ENCODE measurements around the gene SRP68. TPM values are rescaled to one million over a fixed set of nuclear protein-coding genes. Genes with fewer than 3 reads are reported as not detected.

The SRP68 gene
- total RNA-seq, 2 experiments from 2014 or later: 151 to 174 TPM

GRCh38 chr17:76013377-76013932, 58.9 kb downstream of the SRP68 start:
- peaks cover 3% of the 10 kb centered on the region for H3K4me1 Mint-ChIP-seq
- ChIA-PET CTCF (interaction anchor here (0.6 to 10.4 kb wide), 44 partner anchors 9 to 401 kb away, joined by 3 to 139 read pairs (median 4); partner anchors contain the start of genes CDK3, EXOC7, GALR2 and MRPL38), POLR2A (interaction anchor here (0.6 kb wide), 1 partner anchor 29 kb away, joined by 3 read pairs; no protein-coding TSS in a partner anchor)
- DNase-seq: no peak
- no peak overlapping the region for H3K4me3 Mint-ChIP-seq
- H3K27me3 Mint-ChIP-seq: no peaks in the 10 kb centered on the region
- ATAC-seq: no peak
- H3K36me3 Mint-ChIP-seq (ENCODE audit: low read depth): no peaks in the 10 kb centered on the region
- intact Hi-C loops (cut with DNase I, micrococcal nuclease): loop anchor here in 1 of 2 experiments (5.0 kb wide), 2 partner anchors 64 to 289 kb away; partner anchors contain the start of gene ZACN
- no peaks in the 10 kb centered on the region for H3K9me3 Mint-ChIP-seq (ENCODE audit: low read depth)
- H3K27ac Mint-ChIP-seq: no peak overlapping the region

DNA sequence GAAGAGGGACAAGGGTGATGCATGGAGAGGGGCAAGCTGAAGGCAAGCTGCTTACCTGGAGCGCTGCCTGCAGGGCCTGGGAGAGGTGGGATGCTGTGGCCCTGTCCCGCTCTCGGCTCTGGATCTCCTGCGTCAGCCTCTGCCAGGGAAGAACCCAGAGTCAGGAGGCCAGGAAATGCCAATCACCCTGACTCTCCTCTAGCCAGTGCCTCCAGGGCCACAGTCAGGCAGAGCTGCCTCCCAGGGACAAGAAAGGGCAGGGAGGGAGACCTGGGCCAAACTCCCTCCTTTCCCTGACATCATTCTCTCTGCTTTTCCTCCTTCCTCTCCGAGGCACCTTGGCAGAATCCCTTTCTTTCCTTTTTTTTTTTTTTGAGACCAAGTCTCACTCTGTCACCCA, 60.4 kb downstream of the SRP68 start:
- DNase-seq (no peak), ATAC-seq (no peak)
- H3K4me3 Mint-ChIP-seq: no peak overlapping the region
- H3K9me3 Mint-ChIP-seq (ENCODE audit: low read depth): no peaks in the 10 kb centered on the region
- no peaks in the 10 kb centered on the region for H3K36me3 Mint-ChIP-seq (ENCODE audit: low read depth)
- POLR2A ChIA-PET: interaction anchor here (0.5 kb wide), 1 partner anchor 329 kb away, joined by 5 read pairs; no protein-coding TSS in a partner anchor
- H3K4me1 Mint-ChIP-seq: peaks cover 3% of the 10 kb centered on the region
- intact Hi-C loops (cut with DNase I, micrococcal nuclease): loop anchor here in 1 of 2 experiments (5.0 kb wide), 2 partner anchors 65 to 290 kb away; partner anchors contain the start of gene ZACN
- no peaks in the 10 kb centered on the region for H3K27me3 Mint-ChIP-seq
- CTCF ChIA-PET: interaction anchor here (1.0 to 10.4 kb wide), 6 partner anchors 8 to 291 kb away, joined by 3 to 139 read pairs (median 4); partner anchors contain the start of gene CDK3
- H3K27ac Mint-ChIP-seq: no peak overlapping the region

GRCh38 chr17:76009969-76010661, 62.2 kb downstream of the SRP68 start:
- Mint-ChIP-seq H3K4me1 (peaks cover 3% of the 10 kb centered on the region), H3K27me3 (no peaks in the 10 kb centered on the region), H3K36me3 (ENCODE audit: low read depth) (no peaks in the 10 kb centered on the region), H3K27ac (no peak overlapping the region), H3K9me3 (ENCODE audit: low read depth) (no peaks in the 10 kb centered on the region), H3K4me3 (no peak overlapping the region)
- no peak for DNase-seq
- ChIA-PET POLR2A (interaction anchor here (0.5 kb wide), 1 partner anchor 107 kb away, joined by 4 read pairs; no protein-coding TSS in a partner anchor), CTCF (interaction anchor here (0.6 to 10.4 kb wide), 9 partner anchors 9 to 270 kb away, joined by 3 to 139 read pairs (median 5); partner anchors contain the start of gene CDK3)
- no peak for ATAC-seq
- intact Hi-C loops (cut with DNase I, micrococcal nuclease): loop anchor here (5.0 kb wide), 3 partner anchors 67 to 292 kb away; partner anchors contain the start of gene ZACN (in 1 of the 2)

- intact Hi-C loops (cut with DNase I, micrococcal nuclease): loop anchor here in 1 of 2 experiments (5.0 kb wide), 1 partner anchor 247 kb away; no protein-coding TSS in a partner anchor
- H3K4me1 Mint-ChIP-seq: peaks cover 3% of the 10 kb centered on the region
- H3K4me3 Mint-ChIP-seq: no peak overlapping the region
- ChIA-PET POLR2A (no interaction called here), CTCF (interaction anchor here (0.6 to 10.4 kb wide), 8 partner anchors 9 to 169 kb away, joined by 3 to 139 read pairs (median 4); partner anchors contain the start of gene CDK3)
- ATAC-seq (no peak), DNase-seq (no peak)
- no peak overlapping the region for H3K27ac Mint-ChIP-seq
- H3K36me3 Mint-ChIP-seq (ENCODE audit: low read depth): no peaks in the 10 kb centered on the region
- no peaks in the 10 kb centered on the region for H3K9me3 Mint-ChIP-seq (ENCODE audit: low read depth)
- H3K27me3 Mint-ChIP-seq: no peaks in the 10 kb centered on the region
Observed at GRCh38 chr17:76009447-76009846, 62.9 kb downstream of the SRP68 start.

DNA sequence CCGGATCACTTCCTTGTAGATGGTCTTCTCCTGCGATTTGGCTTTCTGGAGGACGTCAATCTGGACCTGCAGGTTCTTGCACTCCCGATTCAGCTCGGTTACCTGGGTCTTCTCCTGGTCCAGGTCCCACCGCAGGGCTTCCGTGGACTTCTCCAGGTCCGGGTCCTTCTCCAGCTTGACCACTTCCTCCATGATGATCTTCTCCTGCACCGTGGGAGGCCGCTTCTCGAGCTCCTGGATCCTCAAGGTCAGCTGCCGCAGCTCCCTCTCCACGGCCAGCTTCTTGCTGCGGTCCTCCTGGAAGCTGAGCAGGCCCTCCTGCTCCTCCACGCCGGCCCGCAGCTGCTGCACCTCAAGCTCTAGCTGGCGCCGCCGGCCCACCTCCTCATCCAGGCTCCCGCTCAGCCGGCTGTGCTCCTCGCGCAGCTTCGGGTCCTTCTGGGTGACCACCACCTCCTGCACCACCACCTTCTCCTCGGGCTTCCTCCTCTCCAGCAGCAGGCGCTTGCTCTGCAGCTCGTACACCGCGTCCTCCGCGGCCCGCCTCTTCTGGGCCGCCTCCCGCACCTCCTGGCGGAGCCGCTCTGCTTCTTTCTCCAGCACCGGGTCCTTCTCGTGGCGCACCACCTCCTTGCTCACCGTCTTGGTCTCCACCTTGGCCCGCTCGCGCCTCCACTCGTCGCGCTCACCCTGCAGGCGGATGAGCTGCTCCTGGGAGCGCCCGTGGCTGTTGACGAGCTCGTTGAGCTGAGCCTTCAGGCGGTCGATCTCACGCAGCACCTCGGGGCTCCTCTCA, 63.5 kb downstream of the SRP68 start:
- intact Hi-C loops (cut with DNase I, micrococcal nuclease): loop anchor here in 1 of 2 experiments (5.0 kb wide), 1 partner anchor 247 kb away; no protein-coding TSS in a partner anchor
- Mint-ChIP-seq H3K4me1 (no peaks in the 10 kb centered on the region), H3K36me3 (ENCODE audit: low read depth) (no peaks in the 10 kb centered on the region), H3K27me3 (no peaks in the 10 kb centered on the region), H3K9me3 (ENCODE audit: low read depth) (no peaks in the 10 kb centered on the region), H3K4me3 (no peak overlapping the region), H3K27ac (no peak overlapping the region)
- ATAC-seq (no peak), DNase-seq (no peak)
- ChIA-PET CTCF (interaction anchor here (0.6 to 10.4 kb wide), 10 partner anchors 8 to 296 kb away, joined by 3 to 139 read pairs (median 4); partner anchors contain the start of genes CDK3 and MRPL38), POLR2A (no interaction called here)

DNA sequence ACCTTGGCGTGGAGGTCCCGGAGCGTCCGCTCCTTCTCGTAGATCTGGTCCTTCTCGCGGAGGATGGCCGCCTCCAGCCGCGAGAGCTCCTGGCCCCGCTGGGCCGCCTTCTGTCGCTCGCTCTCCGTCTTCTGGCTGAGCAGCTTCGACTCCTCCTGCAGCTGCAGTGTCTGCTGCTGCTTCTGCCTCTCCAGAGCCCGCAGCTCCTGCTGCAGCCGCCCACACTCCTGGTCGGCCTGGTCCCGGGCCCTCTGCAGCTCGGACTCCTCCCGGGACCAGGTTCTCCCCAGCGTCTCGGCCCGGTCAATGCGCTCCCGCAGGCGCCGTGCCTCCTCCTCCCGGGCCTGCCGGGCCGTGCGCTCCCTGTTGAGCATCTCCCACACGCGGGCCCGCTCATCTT, 64.1 kb downstream of the SRP68 start:
- no peak for ATAC-seq
- H3K36me3 Mint-ChIP-seq (ENCODE audit: low read depth): no peaks in the 10 kb centered on the region
- no peak for DNase-seq
- POLR2A ChIA-PET: no interaction called here
- intact Hi-C loops (cut with DNase I, micrococcal nuclease): loop anchor here in 1 of 2 experiments (5.0 kb wide), 1 partner anchor 246 kb away; no protein-coding TSS in a partner anchor
- H3K4me3 Mint-ChIP-seq: no peak overlapping the region
- CTCF ChIA-PET: interaction anchor here (0.9 to 10.4 kb wide), 6 partner anchors 8 to 296 kb away, joined by 3 to 139 read pairs (median 5); partner anchors contain the start of genes CDK3 and MRPL38
- H3K27ac Mint-ChIP-seq: no peak overlapping the region
- no peaks in the 10 kb centered on the region for H3K27me3 Mint-ChIP-seq
- no peaks in the 10 kb centered on the region for H3K9me3 Mint-ChIP-seq (ENCODE audit: low read depth)
- H3K4me1 Mint-ChIP-seq: no peaks in the 10 kb centered on the region

- Mint-ChIP-seq H3K36me3 (ENCODE audit: low read depth) (no peaks in the 10 kb centered on the region), H3K9me3 (ENCODE audit: low read depth) (no peaks in the 10 kb centered on the region), H3K4me3 (no peak overlapping the region), H3K4me1 (no peaks in the 10 kb centered on the region), H3K27me3 (no peaks in the 10 kb centered on the region), H3K27ac (no peak overlapping the region)
- intact Hi-C loops (cut with DNase I, micrococcal nuclease): loop anchor here in 1 of 2 experiments (5.0 kb wide), 1 partner anchor 246 kb away; no protein-coding TSS in a partner anchor
- no peak for ATAC-seq
- ChIA-PET POLR2A (no interaction called here), CTCF (interaction anchor here (0.6 to 10.4 kb wide), 5 partner anchors 7 to 390 kb away, joined by 4 to 139 read pairs (median 6); partner anchors contain the start of genes CDK3 and MRPL38)
- no peak for DNase-seq
Observed at GRCh38 chr17:76007850-76008165, 64.5 kb downstream of the SRP68 start.

GRCh38 chr17:76007131-76007849, 65.0 kb downstream of the SRP68 start:
- Mint-ChIP-seq H3K27me3 (no peaks in the 10 kb centered on the region), H3K4me3 (no peak overlapping the region), H3K27ac (no peak overlapping the region), H3K9me3 (ENCODE audit: low read depth) (no peaks in the 10 kb centered on the region), H3K4me1 (no peaks in the 10 kb centered on the region), H3K36me3 (ENCODE audit: low read depth) (no peaks in the 10 kb centered on the region)
- intact Hi-C loops (cut with DNase I, micrococcal nuclease): loop anchor here in 1 of 2 experiments (5.0 kb wide), 1 partner anchor 245 kb away; no protein-coding TSS in a partner anchor
- ChIA-PET POLR2A (no interaction called here), CTCF (interaction anchor here (0.6 to 10.4 kb wide), 5 partner anchors 7 to 391 kb away, joined by 4 to 139 read pairs (median 6); partner anchors contain the start of genes CDK3 and MRPL38)
- DNase-seq (no peak), ATAC-seq (no peak)

DNA sequence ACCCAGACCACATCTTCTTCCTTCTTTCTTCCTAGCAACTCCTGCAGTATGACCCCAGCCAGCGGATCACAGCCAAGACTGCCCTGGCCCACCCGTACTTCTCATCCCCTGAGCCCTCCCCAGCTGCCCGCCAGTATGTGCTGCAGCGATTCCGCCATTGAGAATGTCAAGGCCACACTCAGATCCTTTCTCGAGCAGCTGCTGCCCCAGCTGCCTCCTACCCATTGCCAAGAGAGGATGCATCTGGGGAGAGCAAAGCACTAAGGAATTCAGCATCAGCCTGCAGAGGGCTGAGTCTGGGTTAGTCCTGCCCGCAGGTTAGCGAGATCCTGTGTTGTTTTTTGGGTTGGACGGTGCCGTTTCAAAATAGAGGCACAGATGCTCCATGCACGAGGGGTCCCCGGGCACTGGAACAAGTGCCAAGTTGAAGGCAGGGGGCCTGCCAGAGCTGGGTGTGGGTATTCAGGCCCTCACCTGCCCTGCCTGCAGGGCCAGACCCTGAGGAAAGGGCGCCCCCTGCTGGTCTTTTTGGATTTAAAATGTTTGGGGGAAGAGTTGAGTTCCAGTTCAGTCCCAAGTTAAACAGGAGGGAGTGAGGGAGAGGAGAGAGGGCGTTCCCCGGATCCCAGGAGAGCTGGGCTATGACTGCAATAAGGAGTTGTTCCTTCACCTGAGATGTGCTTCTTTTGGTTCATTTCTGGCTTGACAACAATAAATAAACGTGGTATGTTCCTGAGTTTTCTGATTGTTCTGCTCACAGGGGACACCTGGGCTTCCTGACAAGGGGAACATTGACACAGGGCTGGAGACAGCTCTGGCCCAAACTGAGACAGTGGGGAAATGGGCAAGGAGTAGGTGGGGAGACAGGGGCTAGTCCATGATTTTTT, 66.8 kb downstream of the SRP68 start:
- Mint-ChIP-seq H3K27me3 (no peaks in the 10 kb centered on the region), H3K4me3 (no peak overlapping the region), H3K36me3 (ENCODE audit: low read depth) (no peaks in the 10 kb centered on the region), H3K4me1 (no peaks in the 10 kb centered on the region), H3K27ac (no peak overlapping the region), H3K9me3 (ENCODE audit: low read depth) (no peaks in the 10 kb centered on the region)
- DNase-seq (peak; percentile 92), ATAC-seq (peak; percentile 77)
- CTCF ChIA-PET: interaction anchor here (0.5 to 11.1 kb wide), 29 partner anchors 7 to 547 kb away, joined by 3 to 139 read pairs (median 4); partner anchors contain the start of genes MRPL38, TRIM47 and TRIM65
- intact Hi-C loops (cut with DNase I, micrococcal nuclease): loop anchor here in 1 of 2 experiments (1.0 to 5.0 kb wide), 3 partner anchors 26 to 243 kb away; partner anchors contain the start of genes ACOX1 and TEN1
- POLR2A ChIA-PET: interaction anchor here (0.7 kb wide), 1 partner anchor 77 kb away, joined by 3 read pairs; no protein-coding TSS in a partner anchor
